GM18858 (cell line): ENCODE data around the gene MUC20.
"Not testable (repeated sequence)": the region's sequence is repeated elsewhere in the genome, so short reads cannot be mapped to it uniquely, and the experiment has no call there.

ENCODE experiments used
- ATAC-seq: cut with Tn5 transposase; IDR thresholded peaks from one replicate; pipeline ENCODE4 v1.9.1; 2021; ENCODE audit not compliant: unreplicated experiment

Gene MUC20

DNA sequence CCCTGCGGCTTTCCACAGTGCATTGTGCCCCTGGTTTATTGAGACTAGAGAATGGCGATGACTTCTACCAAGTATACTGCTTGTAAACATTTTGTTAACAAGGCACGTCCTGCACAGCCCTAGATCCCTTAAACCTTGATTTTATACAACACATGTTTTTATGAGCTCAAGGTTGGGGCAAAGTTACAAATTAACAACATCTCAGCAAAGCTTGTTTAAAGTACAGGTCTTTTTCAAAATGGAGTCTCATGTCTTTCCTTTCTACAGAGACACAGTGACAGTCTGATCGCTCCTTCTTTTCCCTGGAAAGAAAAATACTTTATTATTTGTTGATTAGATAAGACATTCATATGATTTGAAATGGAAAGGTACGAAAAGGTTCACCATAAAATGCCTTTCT lies 8.0 kb downstream of the MUC20 start:
- not testable (repeated sequence) for ATAC-seq

DNA sequence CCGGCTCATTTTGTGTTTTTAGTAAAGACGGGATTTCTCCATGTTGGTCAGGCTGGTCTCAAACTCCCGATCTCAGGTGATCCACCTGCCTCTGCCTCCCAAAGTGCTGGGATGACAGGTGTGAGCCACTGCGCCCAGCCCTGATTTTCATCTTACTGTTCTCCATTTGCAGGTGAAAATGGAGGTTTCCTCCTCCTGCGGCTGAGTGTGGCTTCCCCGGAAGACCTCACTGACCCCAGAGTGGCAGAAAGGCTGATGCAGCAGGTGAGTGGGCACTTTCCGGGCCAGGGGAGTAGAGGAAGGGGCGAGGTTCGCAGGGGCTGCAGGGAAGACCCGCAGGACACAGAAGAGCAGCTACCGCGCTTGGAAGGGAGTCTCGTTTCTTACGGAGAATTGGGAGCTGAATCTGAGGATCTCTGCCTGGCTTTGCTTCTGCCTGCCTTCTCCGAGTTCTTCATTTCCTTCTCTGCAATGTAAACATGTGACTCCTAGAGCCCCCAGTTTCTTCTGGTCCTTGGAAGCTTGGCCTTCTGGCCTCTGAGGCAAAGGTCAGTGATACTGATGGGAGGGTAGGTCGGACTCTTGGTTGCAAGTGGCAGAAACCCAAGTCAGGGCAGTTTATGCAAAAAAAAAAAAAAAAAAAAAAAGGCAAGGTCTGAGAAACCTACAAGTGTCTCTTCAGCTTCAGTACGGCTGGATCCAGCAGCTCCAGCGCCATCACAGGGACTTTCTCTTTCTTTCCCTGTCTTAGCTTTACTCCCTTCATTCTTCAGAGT lies 8.9 kb downstream of the MUC20 start:
- no peak for ATAC-seq

DNA sequence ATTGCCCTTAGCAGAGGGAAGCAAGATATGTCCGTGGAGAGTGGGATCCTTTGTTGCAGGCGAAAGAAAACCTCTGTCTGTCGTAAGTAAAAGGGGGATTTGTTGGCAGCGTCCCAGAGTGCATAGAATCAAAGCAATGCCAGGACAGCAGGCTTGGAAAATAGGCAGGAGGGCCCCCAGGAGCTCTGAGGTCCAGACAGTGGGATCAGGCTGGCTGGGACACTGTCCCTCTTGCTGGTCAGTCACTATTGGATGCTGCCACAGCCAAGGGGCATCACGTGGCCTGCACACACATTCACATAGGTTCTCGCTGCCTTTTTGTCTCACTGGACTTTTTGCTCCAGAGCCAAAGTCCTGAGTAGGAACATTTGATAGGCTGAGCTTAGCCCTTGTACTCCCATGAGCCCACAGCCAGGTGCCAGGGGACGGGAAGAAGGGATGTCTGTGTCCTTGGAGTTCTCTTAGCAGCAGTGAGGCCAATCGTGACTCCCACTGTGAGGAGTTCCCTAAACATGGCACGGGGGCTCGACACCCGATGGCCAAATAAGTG lies 10.7 kb downstream of the MUC20 start:
- ATAC-seq: no peak

- no peak for ATAC-seq
Measured at GRCh38 chr3:195732940-195733339, 12.2 kb downstream of the MUC20 start.

GRCh38 chr3:195735036-195735695 lies 14.4 kb downstream of the MUC20 start:
- ATAC-seq: no peak

- no peak for ATAC-seq
Measured at GRCh38 chr3:195736866-195737490, 16.2 kb downstream of the MUC20 start.

- not testable (repeated sequence) for ATAC-seq
Measured at GRCh38 chr3:195737782-195738181, 17.0 kb downstream of the MUC20 start.

- ATAC-seq: no peak
Measured at GRCh38 chr3:195738274-195739044, 17.7 kb downstream of the MUC20 start.

DNA sequence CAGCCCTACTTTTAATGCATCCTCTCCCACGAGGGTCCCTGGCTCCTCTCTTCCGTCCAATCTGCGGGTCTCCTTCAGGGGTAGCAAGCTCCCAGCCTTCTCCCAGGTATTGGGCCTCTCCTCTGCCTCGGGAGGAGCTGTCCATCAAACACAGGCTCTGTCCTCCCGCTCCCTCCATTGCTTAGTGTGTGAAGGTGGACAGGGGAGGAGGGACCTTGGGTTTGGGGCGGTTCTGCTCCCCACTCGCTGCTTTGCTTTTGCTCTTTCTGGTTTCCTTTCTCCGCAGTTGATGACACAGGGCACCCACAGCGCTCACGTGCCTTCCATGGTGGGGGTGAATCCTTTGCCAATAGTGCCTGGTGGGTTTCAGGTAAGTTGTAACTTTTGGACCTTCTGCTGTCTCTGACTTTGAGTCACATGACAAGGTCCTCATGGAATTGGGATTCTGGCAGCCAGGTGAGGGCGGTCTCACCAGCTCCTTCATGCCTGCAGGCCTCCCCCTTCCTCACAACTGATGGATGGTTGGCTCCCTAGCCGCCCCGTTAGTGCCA lies 18.9 kb downstream of the MUC20 start:
- ATAC-seq: no peak

GRCh38 chr3:195744437-195744836 lies 23.7 kb downstream of the MUC20 start:
- ATAC-seq: no peak

DNA sequence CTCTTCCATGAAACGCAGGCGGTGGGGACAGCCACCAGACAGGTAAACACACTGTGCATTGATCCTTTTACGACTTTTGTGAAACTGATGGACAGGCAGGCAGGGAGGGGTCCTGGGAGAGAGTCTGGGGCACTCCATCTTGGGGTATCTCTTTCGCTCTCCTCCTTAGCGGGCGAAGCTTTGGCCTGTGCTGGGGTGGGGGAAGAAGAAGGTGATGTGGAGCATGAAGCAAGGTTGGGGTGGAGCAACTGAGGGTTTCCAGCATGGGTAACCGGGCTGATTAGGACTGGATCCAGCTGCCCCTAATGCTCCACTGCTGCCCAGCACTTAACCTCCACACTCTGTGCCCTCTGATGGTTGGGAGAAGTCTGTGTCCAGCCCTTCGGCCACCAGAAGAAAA lies 25.6 kb downstream of the MUC20 start:
- ATAC-seq: no peak

DNA sequence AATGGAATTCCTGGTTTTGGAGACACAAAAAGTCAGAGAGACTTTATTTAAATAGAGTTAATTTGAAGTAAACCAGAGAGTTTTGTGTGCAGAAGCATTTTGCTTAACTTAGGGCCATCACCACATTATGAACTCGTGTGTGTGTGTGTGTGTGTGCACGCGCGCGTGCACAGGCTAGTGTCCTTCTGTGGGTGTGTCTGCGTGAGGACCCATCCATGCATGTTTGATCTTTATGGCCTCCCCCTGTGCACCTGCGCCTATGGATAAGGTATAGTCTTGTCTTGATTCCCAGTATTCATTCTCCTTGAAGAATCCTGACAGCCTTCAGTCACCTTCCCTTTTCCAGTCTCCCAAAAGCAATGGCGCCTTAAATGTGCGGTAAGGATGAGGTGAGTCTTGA lies 26.0 kb downstream of the MUC20 start:
- no peak for ATAC-seq

GRCh38 chr3:195748661-195749060 lies 27.9 kb downstream of the MUC20 start:
- no peak for ATAC-seq

- not testable (repeated sequence) for ATAC-seq
Measured at GRCh38 chr3:195749101-195749500, 28.3 kb downstream of the MUC20 start.

GRCh38 chr3:195750797-195751520 lies 30.2 kb downstream of the MUC20 start:
- no peak for ATAC-seq

DNA sequence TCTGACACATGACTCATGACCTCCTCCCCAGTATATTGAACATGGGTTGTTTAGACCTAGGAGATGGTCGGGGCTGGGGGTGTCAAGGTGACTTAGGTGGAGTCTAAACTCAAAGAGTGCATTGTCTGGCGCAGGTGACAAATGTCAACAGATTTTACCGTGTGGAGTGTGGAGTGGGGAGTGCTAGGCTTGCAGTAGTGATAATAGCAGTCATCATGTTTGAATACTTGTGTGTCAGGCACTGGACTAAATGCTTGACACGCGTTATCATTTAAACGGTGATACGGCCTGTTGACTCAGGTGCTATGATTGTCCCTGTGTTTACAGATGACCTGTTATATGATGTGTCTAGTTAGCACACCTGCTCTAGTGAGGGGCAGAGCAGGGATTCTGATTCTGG lies 30.8 kb downstream of the MUC20 start:
- no peak for ATAC-seq

DNA sequence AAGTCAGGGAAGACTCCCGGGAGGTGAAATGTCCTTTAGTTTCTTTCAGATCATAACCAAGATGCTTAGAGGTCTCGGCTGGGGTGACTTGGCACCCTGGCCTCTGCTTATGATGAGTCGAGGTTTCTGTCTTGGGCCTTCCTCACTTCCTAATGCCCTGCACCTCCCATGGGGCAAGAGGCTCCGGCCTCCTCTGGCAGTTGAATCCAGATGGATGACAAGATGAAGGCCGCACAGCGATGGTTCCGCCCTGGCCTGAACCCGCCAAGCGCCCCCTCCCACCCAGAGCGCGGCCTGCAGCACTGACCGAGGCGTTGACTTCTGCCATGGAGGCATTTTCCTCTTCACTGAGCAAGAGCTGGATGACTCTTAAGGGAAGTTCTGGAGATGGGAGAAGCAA lies 31.3 kb downstream of the MUC20 start:
- ATAC-seq: no peak

- no peak for ATAC-seq
Measured at GRCh38 chr3:195752546-195753331, 32.0 kb downstream of the MUC20 start.

DNA sequence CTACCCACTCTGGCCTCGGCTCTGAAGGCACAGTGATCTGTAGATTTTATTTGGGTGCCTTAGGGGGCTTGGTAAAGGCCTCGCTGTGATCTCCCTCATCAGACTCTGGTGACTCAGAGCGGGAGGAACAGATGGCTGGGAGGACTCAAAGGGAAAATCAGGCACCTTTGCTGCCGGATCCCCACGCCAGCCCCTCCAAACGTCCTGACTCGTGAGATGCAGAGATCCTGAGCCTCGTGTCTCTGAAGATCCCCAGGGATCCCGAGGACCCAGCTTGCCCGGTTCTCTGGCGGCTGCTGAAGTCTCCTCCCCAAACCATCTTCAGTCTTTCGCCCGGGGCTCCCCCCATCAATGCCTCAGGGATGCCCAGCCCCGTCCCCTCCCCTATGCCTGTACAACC lies 32.8 kb downstream of the MUC20 start:
- ATAC-seq: no peak
